HL-60 (cell line): ENCODE results near the gene ARHGEF11.

Experiments
- DNase-seq, 2 experiments: peaks; one replicate each; pipeline ENCODE4 v3.0.0-alpha.2; 2010 to 2020; ENCODE audit warnings: low read depth in 1 of 2, low spot score in 1 of 2
- H3K27ac ChIP-seq: fragments of 250-450 bp; sonication (Bioruptor Pico); replicated peaks from 2 replicates; pipeline ENCODE4 v1.5.1; 2020; ENCODE audit warnings: mild to moderate bottlenecking, moderate library complexity
- H3K27me3 ChIP-seq: fragments of 250-450 bp; sonication (Bioruptor Pico); 2 replicates; pipeline ENCODE4 v1.5.1; 2021; ENCODE audit warnings: mild to moderate bottlenecking, moderate library complexity; ENCODE audit not compliant: insufficient read depth, poor library complexity, severe bottlenecking
- H3K4me3 ChIP-seq: replicated peaks from 2 replicates; pipeline ENCODE4 v1.5.1; 2011; ENCODE audit warnings: mild to moderate bottlenecking, control low read depth, low read length; ENCODE audit not compliant: insufficient read depth
- GABPA ChIP-seq: IDR thresholded peaks from 2 replicates; pipeline ENCODE4 v1.6.1; 2012; ENCODE audit warnings: low read depth
- POLR2AphosphoS5 ChIP-seq: IDR thresholded peaks from 2 replicates; pipeline ENCODE4 v1.6.1; 2012; ENCODE audit warnings: low read depth
- SPI1 ChIP-seq: IDR thresholded peaks from 2 replicates; pipeline ENCODE4 v1.6.1; 2012; ENCODE audit warnings: low read depth, mild to moderate bottlenecking, borderline replicate concordance
- TF ChIP-seq, protein P1 (sequence below): IDR thresholded peaks from 2 replicates; pipeline ENCODE4 v1.6.1; 2012; ENCODE audit warnings: low read depth; ENCODE audit not compliant: insufficient replicate concordance
- TF ChIP-seq, protein P2 (sequence below): IDR thresholded peaks from one replicate; pipeline ENCODE4 v1.5.1; 2011; ENCODE audit warnings: low read length, control low read depth, inconsistent platforms; ENCODE audit not compliant: insufficient read depth

ARHGEF11 gene

DNA sequence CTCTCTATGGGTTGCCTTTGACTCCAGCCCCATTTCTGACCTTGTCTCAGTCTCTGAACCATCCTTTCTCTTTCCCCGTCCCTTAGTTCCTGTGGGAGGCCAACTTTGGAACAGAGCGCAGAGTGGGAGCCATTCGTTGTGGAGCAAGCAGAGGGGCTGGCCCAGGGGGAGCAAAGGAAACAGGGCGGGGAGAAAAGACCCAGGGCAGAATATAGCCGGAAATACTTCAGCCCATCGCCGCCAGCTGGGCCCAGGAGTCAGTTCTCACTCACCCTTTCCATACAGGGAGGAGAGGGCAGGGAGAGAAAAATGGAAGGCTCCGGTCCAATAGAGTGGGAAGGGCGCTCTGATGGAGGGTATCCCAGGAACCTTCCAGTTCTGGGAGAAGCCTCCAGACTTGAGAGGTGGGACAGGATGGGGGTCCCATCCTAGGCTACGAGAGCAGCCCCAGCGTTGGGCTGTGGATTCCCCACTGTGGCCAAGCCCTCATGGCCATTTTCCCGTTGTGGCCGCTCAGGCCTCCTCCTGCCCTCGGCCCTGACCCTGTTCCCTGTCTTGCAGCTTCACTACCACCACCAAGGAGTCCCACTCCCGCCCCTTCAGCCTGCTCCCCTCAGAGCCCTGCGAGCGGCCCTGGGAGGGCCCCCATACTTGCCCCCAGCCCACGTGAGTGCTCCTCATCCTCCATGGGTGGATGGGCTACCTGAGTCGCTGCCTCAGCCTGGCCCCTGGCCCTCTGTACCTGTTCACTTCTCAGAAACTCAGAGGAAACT is 141.2 kb downstream of the ARHGEF11 start:
- no peak overlapping the region for H3K4me3 ChIP-seq
- no peak for DNase-seq
- peaks cover 5% of the 10 kb centered on the region for H3K27me3 ChIP-seq
- no peak for TF ChIP-seq POLR2AphosphoS5
- TF ChIP-seq, protein P1, sequence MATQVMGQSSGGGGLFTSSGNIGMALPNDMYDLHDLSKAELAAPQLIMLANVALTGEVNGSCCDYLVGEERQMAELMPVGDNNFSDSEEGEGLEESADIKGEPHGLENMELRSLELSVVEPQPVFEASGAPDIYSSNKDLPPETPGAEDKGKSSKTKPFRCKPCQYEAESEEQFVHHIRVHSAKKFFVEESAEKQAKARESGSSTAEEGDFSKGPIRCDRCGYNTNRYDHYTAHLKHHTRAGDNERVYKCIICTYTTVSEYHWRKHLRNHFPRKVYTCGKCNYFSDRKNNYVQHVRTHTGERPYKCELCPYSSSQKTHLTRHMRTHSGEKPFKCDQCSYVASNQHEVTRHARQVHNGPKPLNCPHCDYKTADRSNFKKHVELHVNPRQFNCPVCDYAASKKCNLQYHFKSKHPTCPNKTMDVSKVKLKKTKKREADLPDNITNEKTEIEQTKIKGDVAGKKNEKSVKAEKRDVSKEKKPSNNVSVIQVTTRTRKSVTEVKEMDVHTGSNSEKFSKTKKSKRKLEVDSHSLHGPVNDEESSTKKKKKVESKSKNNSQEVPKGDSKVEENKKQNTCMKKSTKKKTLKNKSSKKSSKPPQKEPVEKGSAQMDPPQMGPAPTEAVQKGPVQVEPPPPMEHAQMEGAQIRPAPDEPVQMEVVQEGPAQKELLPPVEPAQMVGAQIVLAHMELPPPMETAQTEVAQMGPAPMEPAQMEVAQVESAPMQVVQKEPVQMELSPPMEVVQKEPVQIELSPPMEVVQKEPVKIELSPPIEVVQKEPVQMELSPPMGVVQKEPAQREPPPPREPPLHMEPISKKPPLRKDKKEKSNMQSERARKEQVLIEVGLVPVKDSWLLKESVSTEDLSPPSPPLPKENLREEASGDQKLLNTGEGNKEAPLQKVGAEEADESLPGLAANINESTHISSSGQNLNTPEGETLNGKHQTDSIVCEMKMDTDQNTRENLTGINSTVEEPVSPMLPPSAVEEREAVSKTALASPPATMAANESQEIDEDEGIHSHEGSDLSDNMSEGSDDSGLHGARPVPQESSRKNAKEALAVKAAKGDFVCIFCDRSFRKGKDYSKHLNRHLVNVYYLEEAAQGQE, result no peak
- no peak for TF ChIP-seq GABPA
- no peak for TF ChIP-seq SPI1
- TF ChIP-seq, protein P2, sequence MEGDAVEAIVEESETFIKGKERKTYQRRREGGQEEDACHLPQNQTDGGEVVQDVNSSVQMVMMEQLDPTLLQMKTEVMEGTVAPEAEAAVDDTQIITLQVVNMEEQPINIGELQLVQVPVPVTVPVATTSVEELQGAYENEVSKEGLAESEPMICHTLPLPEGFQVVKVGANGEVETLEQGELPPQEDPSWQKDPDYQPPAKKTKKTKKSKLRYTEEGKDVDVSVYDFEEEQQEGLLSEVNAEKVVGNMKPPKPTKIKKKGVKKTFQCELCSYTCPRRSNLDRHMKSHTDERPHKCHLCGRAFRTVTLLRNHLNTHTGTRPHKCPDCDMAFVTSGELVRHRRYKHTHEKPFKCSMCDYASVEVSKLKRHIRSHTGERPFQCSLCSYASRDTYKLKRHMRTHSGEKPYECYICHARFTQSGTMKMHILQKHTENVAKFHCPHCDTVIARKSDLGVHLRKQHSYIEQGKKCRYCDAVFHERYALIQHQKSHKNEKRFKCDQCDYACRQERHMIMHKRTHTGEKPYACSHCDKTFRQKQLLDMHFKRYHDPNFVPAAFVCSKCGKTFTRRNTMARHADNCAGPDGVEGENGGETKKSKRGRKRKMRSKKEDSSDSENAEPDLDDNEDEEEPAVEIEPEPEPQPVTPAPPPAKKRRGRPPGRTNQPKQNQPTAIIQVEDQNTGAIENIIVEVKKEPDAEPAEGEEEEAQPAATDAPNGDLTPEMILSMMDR, result no peak
- H3K27ac ChIP-seq, result no peak overlapping the region

DNA sequence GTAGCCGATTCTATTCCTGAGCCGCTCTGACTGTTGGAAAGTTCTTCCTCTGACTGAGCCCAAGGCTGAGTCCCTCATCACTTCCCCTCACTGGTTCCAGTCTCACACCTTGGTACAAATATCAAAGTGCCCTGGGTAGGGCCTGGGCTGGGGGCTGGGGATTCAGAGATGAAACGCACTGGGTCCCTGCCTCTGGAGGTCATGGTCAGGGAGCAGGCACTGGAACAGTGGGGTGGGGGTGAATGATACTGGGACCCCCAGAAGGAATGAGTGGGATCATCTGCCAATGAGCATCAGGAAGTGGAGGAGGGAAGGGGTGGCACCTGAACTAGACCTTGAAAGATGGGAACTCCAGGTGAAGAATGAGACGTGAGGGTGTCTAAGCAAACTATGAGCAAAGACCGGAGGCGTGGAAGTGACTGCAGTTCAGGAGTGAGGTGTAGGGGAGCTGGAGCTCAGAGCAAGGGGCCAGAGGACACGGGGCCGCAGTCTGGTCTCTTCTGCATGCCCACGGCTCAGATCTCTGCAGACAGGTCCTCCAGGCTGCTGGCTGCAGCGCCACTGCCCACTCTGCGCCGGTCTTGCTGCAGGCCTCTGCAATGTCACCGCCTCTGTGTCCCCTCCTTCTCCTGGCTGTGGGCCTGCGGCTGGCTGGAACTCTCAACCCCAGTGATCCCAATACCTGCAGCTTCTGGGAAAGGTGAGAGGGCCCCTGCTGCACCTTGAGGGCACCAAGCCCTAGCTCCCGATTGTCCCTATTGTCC is 142.0 kb downstream of the ARHGEF11 start:
- Histone ChIP-seq H3K4me3 (no peak overlapping the region), H3K27ac (no peak overlapping the region), H3K27me3 (peaks cover 5% of the 10 kb centered on the region)
- no peak for DNase-seq
- TF ChIP-seq, protein P1, result no peak
- TF ChIP-seq, protein P2, result no peak
- TF ChIP-seq SPI1 (no peak), POLR2AphosphoS5 (no peak), GABPA (no peak)

DNA sequence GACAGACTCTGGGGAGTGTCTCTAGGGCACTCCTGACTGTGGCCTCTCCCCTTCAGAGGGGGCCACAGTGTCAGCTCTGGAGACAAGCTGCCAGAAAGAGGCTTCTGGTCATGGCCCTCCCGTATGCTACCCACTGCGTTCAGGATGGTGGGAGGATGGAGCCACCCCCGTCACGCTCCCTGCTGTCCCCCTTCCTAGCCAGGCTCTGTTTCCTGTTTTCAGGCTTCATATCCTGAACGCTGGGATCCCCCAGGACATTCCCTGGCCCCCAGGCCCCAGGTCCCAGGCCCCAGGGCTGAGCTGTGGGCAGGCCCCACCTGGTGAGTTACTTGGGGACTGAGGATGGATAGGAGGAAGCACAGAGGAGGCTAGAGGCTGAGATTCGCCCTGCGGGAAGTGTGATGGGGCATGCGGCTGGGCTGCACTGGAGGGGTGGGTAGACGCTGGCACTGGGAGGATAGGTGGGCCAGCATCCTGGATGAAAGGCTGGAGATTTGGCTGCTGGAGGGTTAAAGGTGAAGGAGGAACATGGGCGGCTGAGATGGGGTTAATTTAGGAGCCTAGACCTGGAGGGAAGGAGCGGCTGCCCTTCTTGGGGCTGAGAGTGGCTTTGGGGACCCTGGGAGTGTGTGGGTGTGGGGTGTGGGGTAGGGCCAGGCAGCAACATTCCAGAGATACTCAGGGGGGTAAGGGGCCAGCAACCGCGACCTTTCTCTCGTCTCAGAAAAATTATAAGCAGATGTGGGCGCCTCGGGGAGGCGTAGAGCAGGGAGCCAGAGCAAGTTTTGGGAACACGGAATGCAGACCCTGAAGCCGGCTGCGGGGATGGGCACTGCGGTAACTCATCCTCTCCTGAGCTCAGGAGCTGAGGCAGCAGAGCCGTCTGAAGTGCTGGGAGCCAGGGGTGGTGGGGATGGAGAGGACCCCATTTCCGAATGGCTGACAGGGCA is 143.3 kb downstream of the ARHGEF11 start:
- no peak overlapping the region for H3K4me3 ChIP-seq
- peaks cover 5% of the 10 kb centered on the region for H3K27me3 ChIP-seq

More for the DNA sequence above, 143.3 kb downstream of the ARHGEF11 start:
- H3K27ac ChIP-seq, result no peak overlapping the region
- DNase-seq, result no peak
- TF ChIP-seq, protein P1, result no peak
- TF ChIP-seq, protein P2, result no peak
- TF ChIP-seq GABPA (no peak), POLR2AphosphoS5 (no peak), SPI1 (no peak)
